Astrocyte of the spinal cord (primary cell): Measurements from ENCODE around the gene BAG5.
A peak's percentile ranks its signal among the peaks of the same experiment; 100 is the strongest.

Experiments used
- DNase-seq: peaks from one replicate; pipeline ENCODE4 v3.0.0; 2011; ENCODE audit warnings: low read depth, low spot score
- H3K4me3 ChIP-seq: 2 replicates; pipeline ENCODE4 v1.5.1; 2011; ENCODE audit warnings: low read depth, mild to moderate bottlenecking, low read length, moderate library complexity
- CTCF ChIP-seq: IDR thresholded peaks from 2 replicates; pipeline ENCODE4 v1.5.1; 2012; ENCODE audit warnings: low read depth, mild to moderate bottlenecking, low read length, inconsistent platforms
- in situ Hi-C: cut with HindIII; loops from 2 replicates; pipeline ENCODE4 v1.10.0; 2017; ENCODE audit warnings: low sequenced_read_pairs

Gene BAG5

GRCh38 chr14:103547941-103548462, 14.5 kb downstream of the BAG5 start:
- in situ Hi-C loops: no loop called here
- no peak for DNase-seq
- TF ChIP-seq CTCF: no peak
- no peak overlapping the region for H3K4me3 ChIP-seq

GRCh38 chr14:103547455-103547940, 15.0 kb downstream of the BAG5 start:
- no peak for DNase-seq
- no peak for TF ChIP-seq CTCF
- in situ Hi-C loops: no loop called here
- H3K4me3 ChIP-seq: no peak overlapping the region

- in situ Hi-C loops: no loop called here
- TF ChIP-seq CTCF: peak; percentile 81
- DNase-seq: peak; percentile 30
- H3K4me3 ChIP-seq: no peak overlapping the region
These were observed 15.6 kb downstream of the BAG5 start for GRCh38 chr14:103546652-103547454.

GRCh38 chr14:103545915-103546651, 16.4 kb downstream of the BAG5 start:
- TF ChIP-seq CTCF: no peak
- no peak overlapping the region for H3K4me3 ChIP-seq
- no peak for DNase-seq
- in situ Hi-C loops: no loop called here

GRCh38 chr14:103545219-103545914, 17.1 kb downstream of the BAG5 start:
- in situ Hi-C loops: no loop called here
- TF ChIP-seq CTCF: no peak
- DNase-seq: no peak
- no peak overlapping the region for H3K4me3 ChIP-seq

- no peak for TF ChIP-seq CTCF
- no peak overlapping the region for H3K4me3 ChIP-seq
- in situ Hi-C loops: no loop called here
- DNase-seq: no peak
These were observed 17.9 kb downstream of the BAG5 start for GRCh38 chr14:103544388-103545218.
